Vagina (tissue), 2 donors: ENCODE data around the gene E4F1.

ENCODE experiments used
- CTCF ChIP-seq, 3 experiments: fragments of 450-650 bp in 2 of 3; fragments of 200-600 bp in 1 of 3; sonication (generic) in 1 of 3; IDR thresholded peaks; one replicate each; pipeline ENCODE4 v1.5.1; 2017 to 2019; ENCODE audit warnings: antibody characterized with exemption in 3 of 3, mild to moderate bottlenecking in 2 of 3, moderate library complexity in 2 of 3
- POLR2A ChIP-seq, 2 donors: fragments of 450-650 bp; IDR thresholded peaks; one replicate each; pipeline ENCODE4 v1.6.1; 2017; ENCODE audit warnings: antibody characterized with exemption in 2 of 2, mild to moderate bottlenecking in 2 of 2, moderate library complexity in 2 of 2

DNA sequence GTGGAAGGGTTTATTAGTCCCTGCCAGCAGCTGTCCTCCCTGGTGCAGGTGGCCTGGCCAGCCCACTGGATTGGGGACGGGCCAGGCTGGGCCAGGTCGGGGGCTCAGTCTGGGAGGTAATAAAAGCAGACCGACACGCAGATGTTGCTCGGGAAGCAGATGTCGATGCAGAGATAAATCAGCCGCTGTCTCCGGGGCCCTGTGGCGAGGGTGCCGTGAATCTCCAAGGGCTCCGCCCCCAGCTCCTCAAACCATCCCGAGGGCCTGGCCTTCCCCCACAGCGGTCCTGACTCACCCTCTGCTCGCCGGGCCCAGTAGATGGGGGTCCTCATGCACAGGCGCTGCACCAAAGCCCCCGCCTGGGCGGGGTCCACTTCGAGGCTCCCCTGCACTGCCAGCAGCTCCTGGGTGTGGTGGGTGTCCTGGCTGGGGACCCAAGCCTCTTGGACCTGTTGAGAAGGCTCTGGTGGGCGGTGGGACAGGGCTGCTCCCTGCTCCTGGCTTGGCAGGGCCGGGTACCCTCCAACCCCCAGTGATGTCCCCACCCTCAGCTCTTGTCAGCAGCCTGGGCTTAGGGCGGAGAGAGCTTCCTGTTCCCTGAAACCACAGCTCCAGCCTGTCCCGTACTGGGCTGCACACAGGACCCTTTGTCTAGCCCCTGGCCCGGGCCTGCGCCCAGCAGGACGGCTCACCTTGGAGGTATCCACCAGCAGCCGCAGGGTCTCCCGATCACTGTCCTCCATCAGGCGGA lies 14.0 kb upstream of the E4F1 start:
- TF ChIP-seq CTCF (IDR thresholded peaks at IDR 0.05) (no peak), POLR2A (IDR thresholded peaks at IDR 0.05) (no peak)
